Activated CD4-positive, alpha-beta T cell treated with anti-CD3 and anti-CD28 coated beads, Interleukin-2, amount 10 ng/mL, durations not matched to agents 24 days and 14 days (primary cell): ENCODE measurements around the gene NUDT4. TPM values are rescaled to one million over a fixed set of nuclear protein-coding genes. Genes with fewer than 3 reads are reported as not detected.
"Not testable (repeated sequence)": the region's sequence is repeated elsewhere in the genome, so short reads cannot be mapped to it uniquely, and the experiment has no call there.

Experiments
- DNase-seq: peaks from one replicate; pipeline ENCODE4 v3.0.0; 2022
- H3K27ac Mint-ChIP-seq: one replicate; pipeline ENCODE4 v1.8.0; 2022; ENCODE audit warnings: mild to moderate bottlenecking, mixed read lengths
- H3K27me3 Mint-ChIP-seq: one replicate; pipeline ENCODE4 v1.8.0; 2022; ENCODE audit warnings: mixed read lengths
- H3K36me3 Mint-ChIP-seq: one replicate; pipeline ENCODE4 v1.8.0; 2022; ENCODE audit warnings: low read depth, mild to moderate bottlenecking, mixed read lengths
- H3K4me1 Mint-ChIP-seq: one replicate; pipeline ENCODE4 v1.8.0; 2021; ENCODE audit warnings: mixed read lengths
- H3K4me3 Mint-ChIP-seq: one replicate; pipeline ENCODE4 v1.8.0; 2022; ENCODE audit warnings: mild to moderate bottlenecking, moderate library complexity, mixed read lengths
- H3K9me3 Mint-ChIP-seq: one replicate; pipeline ENCODE4 v1.8.0; 2021; ENCODE audit warnings: mixed read lengths
- intact Hi-C: fragments of 100-400 bp; cut with micrococcal nuclease; formaldehyde crosslinking; loops from one replicate; pipeline ENCODE4 v1.15.1; 2023
- total RNA-seq: library from RNA; stranded (reverse); gene quantifications from 2 replicates; pipeline ENCODE4 v1.2.3, GENCODE V29; 2022

NUDT4 gene
- total RNA-seq, 1 donor from 2014 or later, result 86.6 TPM

DNA sequence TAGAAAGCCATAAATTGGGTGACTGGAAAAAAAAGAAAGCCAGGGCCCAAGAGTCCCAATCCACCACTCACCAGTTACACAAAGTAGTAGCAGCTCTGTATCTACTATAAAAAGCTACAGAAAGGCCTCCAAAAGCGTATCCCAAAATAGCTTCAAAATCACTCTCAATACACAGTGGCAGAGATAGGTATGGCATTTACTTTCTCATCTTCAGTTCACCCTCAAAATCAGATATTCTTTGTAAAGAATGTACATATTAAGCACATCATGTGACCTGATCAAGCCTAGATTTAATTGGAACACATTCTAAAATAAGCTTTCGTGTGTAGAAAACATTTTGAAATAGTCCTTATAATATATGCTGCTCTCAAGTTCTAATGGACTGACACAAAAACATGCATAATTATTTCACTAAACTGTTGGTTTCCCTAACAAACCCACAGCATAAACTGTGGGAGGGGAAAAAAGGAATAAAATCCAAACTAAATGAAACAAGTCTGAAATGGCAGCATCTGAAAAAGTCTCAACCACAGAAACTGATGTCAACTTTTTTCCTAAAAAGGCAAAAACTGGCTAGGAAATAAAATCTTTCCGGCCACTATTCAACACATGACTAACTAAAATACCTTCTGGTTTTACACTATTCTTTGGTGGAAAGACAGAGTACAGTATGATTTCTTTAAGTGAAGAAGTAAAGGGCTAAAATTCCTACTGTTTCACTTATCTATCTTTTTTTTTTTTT lies 38.2 kb downstream of the NUDT4 start:
- Mint-ChIP-seq H3K4me3 (peak overlapping the region; percentile 72), H3K27me3 (no peaks in the 10 kb centered on the region), H3K9me3 (no peaks in the 10 kb centered on the region), H3K27ac (peak overlapping the region; percentile 86), H3K36me3 (peaks cover 28% of the 10 kb centered on the region), H3K4me1 (peaks cover 65% of the 10 kb centered on the region)
- peak; percentile 56 for DNase-seq
- intact Hi-C loops, result loop anchor here (2.0 to 10.0 kb wide), 4 partner anchors 27 to 689 kb away; partner anchors contain the start of gene EEA1

DNA sequence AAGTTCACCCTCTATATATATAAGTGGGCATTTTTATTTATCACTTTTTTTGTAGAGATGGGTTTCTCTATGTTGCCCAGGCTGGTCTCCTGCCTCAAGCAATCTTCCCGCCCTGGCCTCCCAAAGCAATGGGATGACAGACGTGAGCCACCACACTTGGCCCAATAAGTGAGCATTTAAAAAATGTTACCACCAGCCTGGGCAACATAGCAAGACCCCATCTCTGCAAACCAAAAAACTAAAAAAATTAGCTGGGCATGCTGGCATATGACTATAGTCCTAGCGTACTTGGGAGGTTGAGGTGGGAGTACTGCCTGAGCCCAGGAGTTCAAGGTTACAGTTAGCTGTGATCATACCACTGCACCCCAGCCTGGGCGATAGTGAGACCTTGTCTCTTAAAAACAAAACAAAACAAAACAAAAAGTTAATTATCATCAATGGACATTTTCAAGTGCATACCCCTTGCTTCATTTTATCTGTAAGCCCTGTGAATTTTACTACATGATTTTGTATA lies 40.3 kb downstream of the NUDT4 start:
- DNase-seq, result peak; percentile 53
- no peaks in the 10 kb centered on the region for H3K9me3 Mint-ChIP-seq
- H3K4me1 Mint-ChIP-seq, result peaks cover 61% of the 10 kb centered on the region
- no peak overlapping the region for H3K4me3 Mint-ChIP-seq
- H3K27ac Mint-ChIP-seq, result no peak overlapping the region
- H3K36me3 Mint-ChIP-seq, result peaks cover 18% of the 10 kb centered on the region
- H3K27me3 Mint-ChIP-seq, result no peaks in the 10 kb centered on the region
- intact Hi-C loops, result loop anchor here (2.0 to 10.0 kb wide), 4 partner anchors 29 to 687 kb away; partner anchors contain the start of gene EEA1

DNA sequence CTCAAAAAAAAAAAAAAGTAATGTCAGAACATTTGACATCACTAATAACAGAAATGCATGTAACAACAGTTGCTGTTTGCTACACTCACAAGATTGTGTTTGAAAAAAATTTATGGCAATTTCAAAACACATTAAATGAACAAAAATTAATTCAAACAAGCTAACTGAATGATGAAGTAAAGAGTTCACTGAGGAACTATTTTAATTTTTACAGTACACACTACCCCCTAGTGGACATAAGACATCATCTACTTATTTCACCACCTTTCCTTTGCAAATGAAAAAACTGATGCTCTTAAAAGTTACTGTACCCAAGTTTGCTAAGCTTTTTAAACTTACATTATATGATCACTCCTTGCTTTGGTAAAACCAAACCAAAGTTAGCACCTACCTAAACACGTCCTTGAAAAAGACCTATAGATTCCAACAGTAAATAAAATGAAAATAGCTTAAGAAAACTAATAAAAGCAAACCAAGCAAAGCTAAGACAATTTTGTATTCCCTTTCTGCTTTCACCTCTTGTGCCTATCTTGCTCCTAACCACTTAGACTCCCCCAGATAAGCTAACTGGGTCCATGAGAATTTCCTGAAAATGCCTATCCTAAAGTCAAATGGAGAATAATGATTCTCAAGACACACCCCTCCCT lies 41.8 kb downstream of the NUDT4 start:
- Mint-ChIP-seq H3K4me1 (peaks cover 62% of the 10 kb centered on the region), H3K4me3 (no peak overlapping the region), H3K9me3 (no peaks in the 10 kb centered on the region), H3K27ac (peak overlapping the region; percentile 41), H3K27me3 (no peaks in the 10 kb centered on the region), H3K36me3 (peaks cover 7% of the 10 kb centered on the region)
- DNase-seq, result peak; percentile 52
- intact Hi-C loops, result loop anchor here (1.0 to 10.0 kb wide), 4 partner anchors 21 to 685 kb away; partner anchors contain the start of genes EEA1 and UBE2N

DNA sequence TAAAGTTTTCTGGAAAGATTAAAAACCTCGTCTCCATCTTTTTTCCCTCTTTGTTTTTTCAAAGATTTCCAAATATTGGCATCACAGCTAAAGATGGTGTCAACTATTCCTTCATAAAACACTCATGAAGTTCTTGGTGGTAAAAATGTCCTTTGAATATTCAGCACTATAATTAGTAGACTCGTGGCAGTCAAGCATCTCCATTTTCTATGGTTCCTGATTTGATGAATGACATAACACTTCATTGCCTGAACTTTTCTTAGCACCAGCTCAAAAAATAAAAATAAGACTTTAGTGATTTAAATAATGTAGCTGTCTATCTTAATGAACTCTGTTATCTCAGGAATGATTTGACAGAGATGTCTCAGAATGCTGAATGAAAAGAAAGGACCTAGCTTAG lies 44.3 kb downstream of the NUDT4 start:
- Mint-ChIP-seq H3K27ac (no peak overlapping the region), H3K27me3 (no peaks in the 10 kb centered on the region), H3K36me3 (peaks cover 2% of the 10 kb centered on the region), H3K4me1 (peaks cover 59% of the 10 kb centered on the region), H3K9me3 (no peaks in the 10 kb centered on the region), H3K4me3 (no peak overlapping the region)
- no peak for DNase-seq
- intact Hi-C loops, result no loop called here

DNA sequence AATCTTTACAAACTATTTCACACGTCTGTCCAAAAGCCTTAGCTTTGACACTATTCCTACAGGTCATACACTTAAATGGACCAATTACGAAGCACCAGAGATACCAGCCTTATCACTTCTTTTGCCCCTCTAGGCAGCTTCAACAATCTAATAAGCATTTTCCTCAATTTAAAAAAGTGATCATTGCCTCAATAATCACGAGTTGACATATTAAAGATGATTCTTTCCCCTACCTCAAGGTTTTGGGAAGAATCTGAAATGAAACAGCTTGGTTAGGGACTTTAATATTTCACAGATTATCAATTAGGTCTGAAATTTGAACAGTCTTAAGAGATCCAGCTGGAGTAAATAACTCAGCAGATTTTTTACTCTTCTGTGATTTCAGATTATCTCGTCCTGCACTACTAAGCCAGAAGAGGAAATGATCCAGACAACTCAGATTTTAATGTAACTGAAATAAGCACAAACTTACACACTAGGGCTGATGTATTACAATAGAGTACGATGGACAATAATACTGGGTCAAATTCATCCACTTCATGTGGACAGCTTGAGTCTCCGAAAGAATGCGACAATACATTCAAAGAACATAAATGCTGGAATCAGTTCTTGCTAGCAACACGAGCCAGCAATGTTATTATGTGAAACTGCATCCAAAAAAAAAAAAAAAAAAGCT lies 48.1 kb downstream of the NUDT4 start:
- Mint-ChIP-seq H3K4me1 (peaks cover 56% of the 10 kb centered on the region), H3K36me3 (peaks cover 4% of the 10 kb centered on the region), H3K9me3 (no peaks in the 10 kb centered on the region), H3K27ac (peak overlapping the region; percentile 2), H3K4me3 (no peak overlapping the region), H3K27me3 (no peaks in the 10 kb centered on the region)
- intact Hi-C loops, result no loop called here
- no peak for DNase-seq

DNA sequence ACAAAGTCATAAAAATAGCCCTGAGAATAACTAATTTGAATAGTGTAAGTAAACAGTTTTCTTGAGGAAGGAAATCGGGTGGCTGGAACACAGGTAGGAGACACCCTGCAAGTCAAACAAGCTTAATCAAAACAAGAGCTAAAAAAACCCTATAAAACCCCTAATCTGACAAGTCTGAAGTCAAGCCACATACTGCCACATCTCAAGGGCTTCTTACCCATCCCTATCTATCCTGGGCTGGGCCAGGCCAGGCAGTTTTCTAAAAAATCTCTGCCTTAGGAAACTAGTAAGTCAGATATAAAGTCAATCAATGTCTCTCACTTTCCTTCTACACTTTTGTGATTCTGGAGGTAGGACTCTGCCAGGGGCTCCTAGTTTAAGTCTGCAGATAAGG lies 48.7 kb downstream of the NUDT4 start:
- Mint-ChIP-seq H3K36me3 (peaks cover 4% of the 10 kb centered on the region), H3K4me1 (peaks cover 57% of the 10 kb centered on the region), H3K27ac (peak overlapping the region; percentile 2), H3K27me3 (no peaks in the 10 kb centered on the region), H3K4me3 (no peak overlapping the region), H3K9me3 (no peaks in the 10 kb centered on the region)
- intact Hi-C loops, result no loop called here
- peak; percentile 52 for DNase-seq

DNA sequence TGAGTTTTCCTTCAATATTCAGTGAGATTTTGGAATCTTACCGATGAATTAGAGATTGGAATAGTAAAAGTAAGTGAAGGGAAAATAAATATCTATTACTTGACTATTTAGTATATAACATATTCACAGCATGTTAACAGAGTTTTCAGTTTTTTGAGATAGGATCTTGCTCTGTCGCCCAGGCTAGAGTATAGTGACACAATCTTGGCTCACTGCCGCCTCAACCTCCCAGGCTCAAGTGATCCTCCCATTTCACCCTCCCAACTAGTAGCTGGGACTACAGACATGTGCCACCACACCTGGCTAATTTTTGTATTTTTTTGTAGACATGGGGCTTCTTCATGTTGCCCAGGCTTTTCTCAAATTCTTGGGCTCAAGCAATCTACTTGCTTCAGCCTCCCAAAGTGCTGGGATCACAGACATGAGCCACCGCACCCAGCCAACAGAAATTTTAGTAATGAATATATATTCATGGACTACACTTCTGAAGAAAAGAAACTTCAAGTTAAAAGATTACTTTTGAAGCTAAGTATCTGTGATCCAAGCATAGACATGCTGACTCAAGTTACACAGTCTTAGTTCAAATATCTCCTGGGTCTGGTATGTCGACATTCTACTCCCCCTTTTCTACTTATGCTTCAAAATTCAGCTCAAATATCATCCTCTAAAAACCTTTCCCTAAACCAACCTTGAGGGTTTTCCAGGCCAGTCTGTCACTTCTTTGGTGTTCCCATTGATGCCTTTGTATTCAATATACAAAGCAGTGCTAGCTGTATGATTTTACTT lies 50.2 kb downstream of the NUDT4 start:
- DNase-seq, result no peak
- Mint-ChIP-seq H3K9me3 (no peaks in the 10 kb centered on the region), H3K4me1 (peaks cover 55% of the 10 kb centered on the region), H3K27ac (no peak overlapping the region), H3K4me3 (no peak overlapping the region), H3K36me3 (peaks cover 7% of the 10 kb centered on the region), H3K27me3 (no peaks in the 10 kb centered on the region)
- intact Hi-C loops, result no loop called here

DNA sequence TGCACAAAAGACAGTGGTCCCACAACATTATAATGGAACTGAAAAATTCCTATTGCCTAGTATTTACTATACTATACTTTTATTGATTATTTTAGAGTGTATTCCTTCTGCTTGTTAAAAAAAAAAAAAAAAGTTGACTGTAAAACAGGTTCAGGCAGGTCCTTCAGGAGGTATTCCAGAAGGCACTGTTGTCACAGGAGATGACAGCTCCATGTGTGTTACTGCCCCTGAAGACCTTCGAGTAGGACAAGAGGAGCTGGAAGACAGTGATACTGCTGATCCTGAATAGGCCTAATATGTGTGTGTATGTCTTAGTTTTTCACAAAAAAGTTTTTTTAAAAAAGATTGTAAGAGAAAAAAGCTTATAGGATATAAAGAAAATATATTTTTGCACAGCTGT lies 51.7 kb downstream of the NUDT4 start:
- Mint-ChIP-seq H3K9me3 (no peaks in the 10 kb centered on the region), H3K4me3 (no peak overlapping the region), H3K4me1 (peaks cover 48% of the 10 kb centered on the region), H3K27ac (no peak overlapping the region), H3K27me3 (no peaks in the 10 kb centered on the region), H3K36me3 (peaks cover 7% of the 10 kb centered on the region)
- intact Hi-C loops, result no loop called here
- no peak for DNase-seq

DNA sequence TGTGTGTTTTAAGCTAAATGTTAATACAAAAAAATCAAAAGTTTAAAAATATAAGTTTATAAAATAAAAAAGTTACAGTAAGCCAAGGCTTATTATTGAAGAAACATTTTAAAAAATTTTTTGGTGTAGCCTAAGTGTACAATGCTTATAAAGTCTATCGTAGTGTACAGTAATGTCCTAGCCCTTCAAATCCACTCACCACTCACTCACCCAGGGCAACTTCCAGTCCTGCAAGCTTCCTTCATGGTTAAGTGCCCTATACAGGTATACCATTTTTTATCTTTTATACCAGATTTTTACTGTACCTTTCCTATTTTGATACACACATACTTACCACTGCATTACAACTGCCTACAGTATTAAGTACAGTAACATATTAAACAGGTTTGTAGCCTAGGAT lies 52.1 kb downstream of the NUDT4 start:
- H3K27ac Mint-ChIP-seq, result no peak overlapping the region
- H3K27me3 Mint-ChIP-seq, result no peaks in the 10 kb centered on the region
- H3K9me3 Mint-ChIP-seq, result no peaks in the 10 kb centered on the region
- intact Hi-C loops, result no loop called here
- peaks cover 45% of the 10 kb centered on the region for H3K4me1 Mint-ChIP-seq
- peaks cover 7% of the 10 kb centered on the region for H3K36me3 Mint-ChIP-seq
- DNase-seq, result no peak
- H3K4me3 Mint-ChIP-seq, result no peak overlapping the region

DNA sequence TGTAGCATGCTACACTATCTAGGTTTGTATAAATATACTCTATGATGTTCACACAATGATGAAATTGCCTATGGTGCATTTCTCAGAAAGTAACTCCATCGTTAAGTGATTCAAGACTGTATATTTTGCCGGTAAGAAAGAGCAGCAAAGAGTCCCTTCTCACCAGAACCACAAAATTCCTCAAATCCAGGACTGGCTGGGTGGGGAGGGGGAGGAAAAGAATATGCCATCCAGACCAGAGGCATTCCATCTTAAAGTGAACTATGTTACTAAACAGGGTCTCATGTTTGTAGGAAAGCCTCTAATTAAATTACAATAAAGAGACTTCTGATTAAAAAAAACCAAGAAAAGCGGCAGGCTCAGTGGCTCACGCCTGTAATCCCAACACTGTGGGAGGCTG lies 52.6 kb downstream of the NUDT4 start:
- no peaks in the 10 kb centered on the region for H3K9me3 Mint-ChIP-seq
- peaks cover 7% of the 10 kb centered on the region for H3K36me3 Mint-ChIP-seq
- peaks cover 41% of the 10 kb centered on the region for H3K4me1 Mint-ChIP-seq
- no peaks in the 10 kb centered on the region for H3K27me3 Mint-ChIP-seq
- DNase-seq, result no peak
- no peak overlapping the region for H3K4me3 Mint-ChIP-seq
- no peak overlapping the region for H3K27ac Mint-ChIP-seq
- intact Hi-C loops, result no loop called here

DNA sequence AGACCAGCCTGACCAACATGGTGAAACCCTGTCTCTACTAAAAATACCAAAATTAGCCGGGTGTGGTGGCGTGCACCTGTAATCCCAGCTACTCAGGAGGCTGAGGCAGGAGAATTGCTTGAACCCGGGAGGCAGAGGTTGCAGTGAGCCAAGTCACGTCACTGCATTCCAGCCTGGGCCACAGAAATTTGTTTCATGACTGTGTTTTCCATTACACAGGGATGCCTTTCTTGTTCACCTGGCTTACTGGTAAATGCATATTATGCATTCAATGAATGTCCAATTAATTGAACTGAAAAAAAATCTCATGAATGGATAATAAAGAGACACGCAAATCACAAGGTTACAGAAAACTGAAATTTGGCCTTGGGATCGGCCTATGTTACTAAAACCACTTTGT lies 54.3 kb downstream of the NUDT4 start:
- H3K36me3 Mint-ChIP-seq, H3K27me3 Mint-ChIP-seq, H3K4me3 Mint-ChIP-seq, DNase-seq, H3K27ac Mint-ChIP-seq, H3K9me3 Mint-ChIP-seq, intact Hi-C loops: not testable (repeated sequence)
- peaks cover 37% of the 10 kb centered on the region for H3K4me1 Mint-ChIP-seq

DNA sequence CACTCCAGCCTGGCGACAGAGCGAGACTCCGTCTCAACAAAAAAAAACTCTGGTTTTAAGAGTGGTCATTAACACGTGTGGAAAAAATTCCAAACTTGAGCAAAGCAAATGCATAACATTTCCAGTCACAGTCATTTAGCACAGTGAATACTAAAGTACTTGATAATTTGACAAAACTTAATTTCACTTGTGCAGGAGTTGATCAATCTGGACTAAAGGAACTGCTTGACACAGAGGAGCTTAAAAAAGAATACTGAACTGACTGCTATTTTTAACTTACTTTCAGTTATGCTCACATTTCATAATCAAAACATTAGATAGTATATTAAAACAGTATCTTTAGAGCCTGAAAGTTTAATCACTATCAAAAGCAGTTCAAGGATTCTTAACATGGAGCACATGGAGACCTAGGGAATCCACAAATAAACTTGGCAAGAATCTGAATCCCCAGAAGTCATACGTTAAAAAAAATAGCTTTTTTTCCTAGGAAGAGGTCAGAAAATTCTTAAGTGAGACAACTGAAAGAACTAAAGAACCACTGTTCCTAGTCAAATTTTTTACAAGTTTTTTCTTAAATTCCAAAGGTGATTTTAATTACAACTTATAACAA lies 56.6 kb downstream of the NUDT4 start:
- Mint-ChIP-seq H3K4me3 (no peak overlapping the region), H3K36me3 (peaks cover 19% of the 10 kb centered on the region), H3K4me1 (peaks cover 47% of the 10 kb centered on the region), H3K27ac (no peak overlapping the region), H3K9me3 (no peaks in the 10 kb centered on the region), H3K27me3 (no peaks in the 10 kb centered on the region)
- intact Hi-C loops, result no loop called here
- no peak for DNase-seq
